DMS79 treated with DMSO at 0.1 percent for 48 hours (cell line): ENCODE measurements around the gene C18orf32.
"Not testable (repeated sequence)": the region's sequence is repeated elsewhere in the genome, so short reads cannot be mapped to it uniquely, and the experiment has no call there.

ENCODE experiments used
- DNase-seq: peaks from one replicate; lab custom pipeline; 2025; lab: John Stamatoyannopoulos, UW

C18orf32 gene

DNA sequence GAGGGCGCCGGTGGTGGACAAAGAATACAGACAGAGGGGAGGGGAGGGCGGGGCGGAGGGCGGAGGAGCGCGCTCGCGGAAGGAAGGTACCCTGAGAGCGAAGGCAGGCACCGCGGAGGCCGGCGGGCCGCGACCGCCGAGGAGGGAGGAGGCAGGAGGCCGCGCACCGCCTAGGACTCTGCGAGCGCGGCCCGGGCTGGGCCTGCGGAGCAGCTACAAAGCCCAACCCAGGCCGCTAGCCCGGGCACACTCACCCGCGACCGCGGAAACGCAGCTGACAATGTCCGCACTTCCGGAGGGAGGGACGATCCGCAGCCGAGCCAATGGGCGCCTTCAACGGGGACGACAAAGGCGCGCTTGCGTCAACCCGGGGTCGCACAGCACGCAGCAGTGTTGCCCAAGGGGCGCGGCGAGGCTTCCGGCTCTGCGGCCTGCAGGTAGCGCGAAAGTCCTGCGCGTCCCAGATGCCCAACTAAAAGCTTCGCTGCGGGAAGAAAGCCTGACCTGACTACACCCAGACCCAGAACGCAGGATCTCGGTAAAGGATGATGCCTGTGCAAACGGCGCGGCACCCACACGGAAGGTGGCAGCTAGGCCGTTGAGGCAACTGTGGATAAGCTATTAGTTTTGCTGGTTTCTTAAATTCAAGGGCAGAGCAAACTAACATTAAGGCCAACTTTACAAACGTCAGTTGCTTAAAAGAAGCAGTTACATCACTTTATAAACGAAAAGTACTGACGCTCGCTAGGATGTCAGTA lies at the start of gene C18orf32:
Gene C18orf32 (minus strand): TSS at position 282 of the 758 bp plus-strand sequence. CDS start 3,486 bp downstream, outside the sequence.
- peak; percentile 90 for DNase-seq

DNA sequence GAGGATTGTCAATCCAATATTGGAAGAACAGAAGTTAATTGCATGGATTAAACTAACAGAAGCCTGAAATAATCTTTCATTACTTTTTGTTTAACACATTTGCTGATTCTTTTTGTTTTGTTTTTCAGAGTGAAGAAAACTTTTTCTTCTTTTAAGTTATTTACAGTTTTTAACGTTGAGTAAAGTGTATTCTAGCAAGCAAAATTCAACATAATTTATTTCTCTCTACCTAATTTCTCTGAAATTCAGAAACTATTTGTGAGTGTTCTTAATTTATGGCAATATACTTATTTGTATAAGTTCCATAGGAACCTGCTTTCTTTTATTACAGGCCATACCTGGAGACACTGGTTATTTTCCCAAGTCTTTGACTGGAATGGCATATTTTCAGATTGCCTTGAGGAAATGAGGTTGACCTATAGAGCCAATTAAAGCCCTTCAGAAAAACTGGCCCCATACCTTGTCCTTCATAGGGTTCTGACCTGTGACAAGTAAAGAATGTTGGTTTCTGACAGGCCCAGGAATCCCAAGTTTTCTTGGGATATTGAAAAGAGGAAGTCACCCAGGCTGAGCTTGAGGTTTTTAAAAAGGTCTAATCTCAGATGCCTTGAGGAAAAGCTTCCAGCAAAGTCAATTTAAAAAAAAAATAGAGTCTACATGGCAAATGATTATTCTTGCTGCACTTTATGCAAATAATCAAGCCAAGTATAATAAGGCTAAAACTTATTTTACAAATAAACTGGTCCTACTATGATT lies 48.0 kb upstream of the C18orf32 start:
- DNase-seq: no peak

DNA sequence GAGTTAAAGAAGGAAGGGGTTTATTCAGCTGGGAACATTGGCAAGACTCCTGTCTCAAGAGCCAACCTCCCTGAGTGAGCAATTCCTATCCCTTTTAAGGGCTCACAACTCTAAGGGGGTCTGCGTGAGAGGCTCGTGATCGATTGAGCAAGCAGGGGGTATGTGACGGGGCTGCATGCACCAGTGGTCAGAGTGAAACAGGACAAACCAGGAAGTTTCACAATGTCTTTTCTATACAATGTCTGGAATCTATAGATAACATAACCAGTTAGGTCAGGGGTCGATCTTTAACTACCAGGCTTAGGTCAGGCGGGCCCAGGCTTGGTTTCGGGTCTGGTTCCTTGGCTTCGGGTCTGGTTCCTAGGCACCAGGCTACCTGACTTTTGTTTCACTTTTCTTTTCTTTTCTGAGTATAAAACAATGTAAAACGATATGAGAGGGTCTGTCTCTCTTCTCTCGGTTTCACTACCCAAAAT lies 44.7 kb upstream of the C18orf32 start:
- no peak for DNase-seq

DNA sequence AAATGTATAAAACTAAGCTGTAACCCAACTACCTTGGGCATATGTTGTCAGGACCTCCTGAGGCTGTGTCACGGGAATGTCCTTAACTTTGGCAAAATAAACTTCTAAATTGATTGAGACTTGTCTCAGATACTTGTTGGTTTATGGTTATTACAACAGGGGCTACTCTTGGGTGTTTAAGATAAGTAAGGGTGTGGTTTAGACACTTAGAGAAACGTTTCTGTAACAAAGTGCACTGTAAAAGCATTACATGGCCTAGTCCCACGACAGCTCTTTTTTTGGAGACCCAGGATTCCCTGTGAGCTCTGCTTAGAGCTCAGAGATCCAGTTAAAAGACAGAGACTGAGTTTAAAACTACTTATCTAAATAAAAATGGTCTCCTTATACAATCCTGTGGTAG lies 42.6 kb upstream of the C18orf32 start:
- DNase-seq: no peak

DNA sequence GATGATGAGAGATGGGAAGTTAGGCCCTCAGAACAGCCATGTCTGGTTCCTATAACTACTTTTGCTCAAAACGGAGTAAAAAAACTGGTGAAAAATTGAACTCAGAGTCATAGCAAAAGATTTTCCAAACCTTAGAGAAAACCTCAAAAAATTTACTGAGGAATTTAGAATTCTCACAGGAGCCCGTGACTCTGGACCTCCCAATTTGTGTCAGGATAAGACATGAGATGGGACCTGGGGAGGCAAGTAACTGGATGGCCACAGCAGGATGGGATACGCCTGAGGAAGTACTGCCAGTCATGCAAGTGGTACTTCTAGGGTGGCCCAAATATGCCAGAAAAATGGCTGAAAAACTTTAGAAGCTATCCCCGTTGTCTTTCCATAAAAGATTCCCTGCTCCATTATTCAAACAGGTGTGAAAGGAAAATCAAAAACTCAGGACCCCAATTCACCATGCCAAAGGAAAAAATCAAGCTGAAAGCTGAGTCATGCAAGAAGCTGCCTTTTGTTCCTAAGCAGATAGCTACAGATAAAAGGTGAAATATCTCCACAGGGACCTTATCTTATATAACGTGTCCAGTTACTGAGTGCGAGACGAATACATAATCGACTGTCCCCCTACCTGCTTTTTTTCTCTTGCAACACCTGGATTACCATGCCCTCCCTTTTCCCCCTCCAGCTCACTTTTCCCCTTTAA lies 40.7 kb upstream of the C18orf32 start:
- DNase-seq: no peak

DNA sequence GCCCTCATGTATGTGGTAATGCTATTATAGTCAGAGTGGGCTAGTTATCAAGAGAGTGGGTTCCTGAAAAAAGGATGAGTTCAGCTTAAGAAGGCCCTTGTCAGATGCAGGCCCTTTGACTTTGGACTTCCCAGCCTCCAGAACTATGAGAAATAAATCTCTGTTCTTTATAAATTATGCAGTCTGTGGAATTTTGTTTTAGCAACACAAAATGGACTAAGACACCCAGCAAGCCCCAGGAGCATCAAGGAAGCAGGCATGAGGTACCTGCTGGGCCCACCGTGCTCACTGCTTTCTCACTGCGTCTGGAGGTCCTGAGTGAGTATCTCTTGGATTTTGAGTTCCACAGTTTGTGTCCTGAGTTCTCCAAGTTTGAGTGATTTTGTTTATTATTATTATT lies 38.9 kb upstream of the C18orf32 start:
- no peak for DNase-seq

DNA sequence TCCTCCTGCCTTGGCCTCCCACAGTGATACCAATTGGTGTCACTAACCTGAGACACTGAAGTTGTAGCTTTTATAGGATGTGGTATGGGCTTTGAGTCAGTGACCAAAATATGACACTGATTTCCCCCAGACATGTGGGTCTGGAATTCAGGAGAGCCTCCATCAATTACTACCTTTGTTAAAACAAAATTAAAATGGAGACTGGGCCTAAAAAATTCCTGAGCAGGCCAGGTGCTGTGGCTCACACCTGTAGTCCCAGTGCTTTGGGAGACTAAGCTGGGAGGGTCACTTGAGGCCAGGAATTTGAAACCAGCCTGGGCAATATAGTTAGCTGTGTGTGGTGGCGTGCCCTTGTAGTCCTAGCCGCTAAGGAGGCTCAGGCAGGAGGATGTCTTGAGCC lies 37.9 kb upstream of the C18orf32 start:
- no peak for DNase-seq

DNA sequence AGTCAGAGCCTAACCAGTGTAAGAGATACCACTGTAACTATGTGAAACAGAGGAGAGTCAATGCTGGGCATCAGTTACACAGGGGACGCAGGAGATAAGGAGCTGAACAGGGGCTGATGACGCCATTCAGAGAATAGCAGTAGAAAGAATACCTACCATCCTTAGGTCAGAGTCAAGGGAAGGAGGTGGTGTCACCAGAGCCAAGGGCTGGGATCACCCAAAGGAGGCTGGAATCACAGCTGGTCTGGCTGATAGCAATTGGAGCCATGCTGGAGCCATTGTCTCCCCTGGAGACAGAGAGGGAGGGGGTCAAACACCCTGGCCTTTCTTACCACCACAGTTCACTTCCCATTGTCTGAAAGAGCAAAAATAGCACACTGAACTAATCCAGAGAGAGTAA lies 37.3 kb upstream of the C18orf32 start:
- DNase-seq: no peak

DNA sequence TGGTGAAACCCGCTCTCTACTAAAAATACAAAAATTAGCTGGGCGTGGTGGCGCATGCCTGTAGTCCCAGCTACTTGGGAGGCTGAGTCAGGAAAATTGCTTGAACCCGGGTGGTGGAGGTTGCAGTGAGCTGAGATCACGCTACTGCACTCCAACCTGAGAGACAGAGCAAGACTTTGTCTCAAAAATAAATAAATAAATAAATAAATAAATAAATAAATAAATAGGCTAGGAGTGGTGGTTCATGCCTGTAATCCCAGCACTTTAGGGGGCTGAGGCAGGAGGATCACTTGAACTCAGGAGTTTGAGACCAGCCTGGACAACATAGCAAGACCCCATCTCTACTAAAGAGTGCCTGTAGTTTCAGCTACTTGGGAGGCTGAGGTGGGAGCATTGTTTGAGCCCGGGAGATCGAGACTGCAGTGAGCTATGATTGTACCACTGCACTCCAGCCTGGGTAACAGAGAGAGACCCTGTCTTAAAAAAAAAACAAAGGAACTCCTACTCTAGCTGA lies 36.6 kb upstream of the C18orf32 start:
- not testable (repeated sequence) for DNase-seq

DNA sequence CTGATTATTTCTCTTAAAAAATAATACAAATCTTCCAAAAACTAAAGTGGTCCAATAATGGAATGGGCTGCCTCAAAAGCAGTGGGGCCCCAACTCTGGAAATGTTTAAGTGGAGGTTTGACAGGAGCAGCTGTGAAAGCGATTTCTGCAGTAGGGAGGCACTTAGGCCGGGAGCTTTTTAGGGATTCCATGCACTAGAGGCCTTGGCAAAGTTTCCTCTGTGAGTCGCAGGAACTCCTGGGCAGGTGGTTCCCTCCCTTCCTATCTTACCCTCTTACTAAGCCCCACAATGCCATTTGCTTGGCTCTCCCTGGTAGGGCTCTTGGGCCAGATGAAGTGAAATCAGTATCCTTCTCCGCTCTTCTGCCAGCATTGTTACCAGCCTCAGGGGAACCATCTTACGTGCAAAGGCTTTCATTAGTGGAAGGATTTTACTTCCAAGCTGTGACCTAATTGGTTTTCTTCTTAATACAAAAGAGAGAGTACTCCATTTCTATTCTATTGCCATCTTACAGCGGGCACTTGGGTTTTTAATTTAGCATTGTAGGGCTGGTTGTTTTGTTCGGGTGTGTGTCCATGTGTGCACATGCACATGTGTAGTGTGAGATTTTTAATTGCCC lies 34.3 kb upstream of the C18orf32 start:
- DNase-seq: peak; percentile 81

DNA sequence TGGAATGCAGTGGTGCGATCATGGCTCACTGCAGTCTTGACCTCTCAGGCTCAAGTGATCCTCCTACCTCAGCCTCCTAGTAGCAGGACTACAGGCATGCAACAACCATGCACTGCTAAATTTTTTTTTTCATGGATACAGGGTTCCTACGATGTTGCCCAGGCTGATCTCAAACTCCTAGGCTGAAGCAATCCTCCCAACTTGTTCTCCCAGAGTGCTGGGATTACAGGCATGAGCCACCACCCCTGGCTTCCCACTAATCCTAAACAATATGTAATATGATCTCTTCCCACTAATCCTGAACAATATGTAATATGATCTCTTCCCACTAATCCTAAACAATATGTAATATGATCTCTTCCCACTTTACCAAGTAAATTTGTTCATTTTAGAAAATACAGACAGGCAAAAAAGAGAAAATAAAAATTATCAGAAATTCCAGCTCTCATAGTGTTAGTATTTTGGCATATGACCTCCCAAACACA lies 33.7 kb upstream of the C18orf32 start:
- peak; percentile 44 for DNase-seq

DNA sequence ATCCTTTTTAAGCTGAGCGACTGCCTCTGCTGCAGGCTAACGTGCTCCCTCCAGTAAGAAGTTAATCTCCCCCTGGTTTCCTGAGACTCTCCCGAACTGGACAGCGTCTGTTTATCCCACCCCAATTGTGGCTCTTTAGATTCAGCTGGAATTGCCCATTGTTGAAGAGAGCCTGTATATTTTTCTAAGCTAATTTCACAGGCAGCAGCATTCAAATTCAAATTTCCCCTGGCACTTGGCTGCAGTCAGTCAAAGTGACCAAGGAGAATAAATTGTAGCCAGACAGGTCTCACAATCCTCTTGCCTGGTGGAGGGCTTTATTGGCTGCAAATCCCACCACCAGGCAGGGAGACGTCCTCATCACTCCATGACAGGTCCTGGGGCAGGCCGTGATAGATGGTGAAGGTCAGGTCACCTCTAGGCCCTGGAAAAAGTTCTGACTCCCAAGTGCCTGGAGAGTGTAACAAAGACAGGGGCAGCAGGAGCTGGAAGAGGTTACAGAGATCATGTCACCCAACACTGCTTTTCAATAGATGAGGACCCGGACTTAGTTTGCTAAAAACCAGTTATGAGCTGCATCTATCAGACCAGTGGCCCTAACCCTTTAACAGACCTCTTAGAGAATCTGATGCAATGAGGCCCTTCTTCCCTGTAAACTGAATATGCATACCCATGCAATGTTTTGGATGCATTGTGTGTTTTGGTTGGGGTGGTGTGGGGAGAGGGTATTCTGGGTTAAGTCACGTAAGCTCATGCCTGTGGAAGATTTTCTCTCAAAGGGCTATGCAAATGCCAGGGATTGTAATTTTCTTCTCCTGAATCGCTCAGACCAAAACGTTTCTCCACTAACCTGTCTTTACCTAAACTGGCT lies 32.3 kb upstream of the C18orf32 start:
- no peak for DNase-seq

DNA sequence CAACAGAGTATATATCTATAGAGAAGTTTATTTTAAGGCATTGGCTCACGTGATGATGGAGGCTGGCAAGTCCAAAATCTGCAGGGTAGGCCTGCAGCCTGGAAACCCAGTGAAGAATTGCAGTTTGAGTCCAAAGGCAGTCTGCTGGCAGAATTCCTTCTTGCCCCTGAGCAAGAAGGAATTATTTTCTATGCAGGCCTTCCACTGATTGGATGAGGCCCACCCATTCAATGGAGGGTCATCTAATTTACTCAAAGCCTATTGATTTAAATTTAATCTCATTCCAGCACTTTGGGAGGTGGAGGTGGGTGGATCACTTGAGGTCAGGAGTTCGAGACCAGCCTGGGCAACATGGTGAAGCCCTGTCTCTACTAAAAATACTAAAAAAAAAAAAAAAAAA lies 30.4 kb upstream of the C18orf32 start:
- no peak for DNase-seq

DNA sequence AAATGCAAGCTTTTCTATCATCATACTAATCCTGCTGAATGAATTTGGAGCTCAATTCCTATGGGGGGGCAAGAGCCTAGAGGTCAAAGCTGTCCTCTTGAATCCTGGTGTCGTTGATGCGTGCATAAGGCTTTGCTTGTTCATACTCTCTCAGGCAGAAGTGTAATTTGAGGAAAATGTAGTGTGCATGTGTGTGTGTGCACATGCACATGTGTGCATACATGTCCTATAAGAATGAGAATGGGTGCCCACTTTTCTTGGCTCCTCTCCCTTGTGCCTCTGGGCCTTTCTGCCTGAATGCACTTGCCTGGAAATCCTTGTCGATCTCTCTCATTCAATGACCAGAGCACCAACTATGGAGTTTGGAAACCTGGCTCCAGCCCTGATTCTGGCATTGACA lies 28.5 kb upstream of the C18orf32 start:
- DNase-seq: no peak

DNA sequence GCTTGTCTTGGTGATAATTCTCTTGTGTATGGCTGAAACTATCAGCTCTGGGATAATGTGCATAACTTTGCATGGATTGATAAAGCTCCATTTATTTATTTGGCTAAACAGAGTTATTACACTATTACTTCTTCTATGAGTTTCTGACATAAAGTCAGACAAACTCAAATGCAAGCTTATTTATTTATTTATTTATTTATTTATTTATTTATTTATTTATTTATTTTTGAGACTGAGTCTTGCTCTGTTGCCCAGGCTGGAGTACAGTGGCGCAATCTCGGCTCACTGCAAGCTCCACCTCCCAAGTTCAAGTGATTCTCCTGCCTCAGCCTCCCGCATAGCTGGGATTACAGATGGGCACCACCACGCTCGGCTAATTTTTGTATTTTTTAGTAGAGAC lies 28.0 kb upstream of the C18orf32 start:
- not testable (repeated sequence) for DNase-seq

DNA sequence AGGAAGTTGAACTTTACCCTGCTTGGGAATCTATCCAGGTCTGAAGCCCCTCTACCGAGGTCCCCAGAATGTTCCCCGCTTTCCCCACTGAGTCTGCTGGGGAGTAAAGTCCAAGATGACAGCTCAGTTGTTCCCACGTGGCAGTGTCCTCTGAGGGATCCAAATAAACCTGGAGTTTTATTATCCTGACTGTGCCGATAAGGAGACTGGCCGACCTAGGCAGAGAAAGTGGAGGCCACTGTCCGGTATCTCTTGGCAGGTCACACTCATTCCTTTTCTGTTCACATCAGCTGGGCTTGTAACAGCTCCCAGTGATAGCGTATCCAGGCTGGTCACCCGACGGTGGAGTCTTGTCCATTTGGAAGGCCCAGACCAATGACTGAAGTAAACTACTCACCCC lies 27.5 kb upstream of the C18orf32 start:
- no peak for DNase-seq

DNA sequence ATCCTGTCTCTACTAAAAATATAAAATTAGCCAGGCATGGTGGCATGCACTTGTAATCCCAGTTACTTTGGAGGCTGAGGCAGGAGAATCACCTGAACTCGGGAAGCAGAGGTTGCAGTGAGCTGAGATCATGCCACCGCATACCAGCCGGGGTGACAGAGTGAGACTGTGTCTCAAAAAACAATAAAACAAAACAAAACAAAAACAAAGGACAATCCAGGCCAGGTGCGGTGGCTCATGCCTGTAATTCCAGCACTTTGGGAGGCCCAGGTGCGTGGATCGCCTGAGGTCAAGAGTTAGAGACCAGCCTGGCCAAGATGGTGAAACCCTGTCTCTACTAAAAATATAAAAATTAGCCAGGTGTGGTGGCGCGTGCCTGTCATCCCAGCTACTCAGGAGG lies 25.8 kb upstream of the C18orf32 start:
- DNase-seq: not testable (repeated sequence)

DNA sequence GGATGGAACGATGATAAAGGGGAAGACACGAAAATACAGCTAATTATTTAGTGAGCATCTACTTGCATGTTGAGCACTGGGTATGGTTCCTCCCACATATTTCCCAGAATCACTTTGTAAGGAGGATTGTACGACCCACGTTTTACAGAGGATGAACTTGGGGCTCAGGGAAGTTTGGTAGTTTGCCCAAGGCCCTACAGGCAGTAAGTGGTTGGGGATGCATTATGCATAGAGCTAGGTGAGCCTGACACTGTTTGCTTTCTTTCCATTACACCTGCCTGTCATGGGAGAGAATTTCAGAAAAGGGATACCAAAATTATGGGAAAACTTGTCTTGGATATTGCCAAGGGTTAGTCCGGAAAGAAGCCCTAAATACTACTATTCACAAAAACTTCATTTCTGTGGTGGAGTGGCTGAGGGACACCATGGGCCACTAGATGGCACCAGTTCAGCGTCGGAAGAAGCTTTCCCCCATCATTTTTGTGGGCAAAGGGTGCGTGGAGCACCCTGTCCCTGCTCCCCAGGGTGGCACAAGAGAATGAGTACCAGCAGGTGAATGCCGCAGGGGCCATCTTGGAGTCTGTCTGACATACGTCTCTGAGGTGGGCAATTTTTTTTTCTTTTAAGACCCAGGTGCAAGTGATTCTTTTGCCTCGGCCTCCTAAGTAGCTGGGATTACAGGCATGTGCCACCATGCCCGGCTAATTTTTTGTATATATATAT lies 23.5 kb upstream of the C18orf32 start:
- DNase-seq: peak; percentile 44

DNA sequence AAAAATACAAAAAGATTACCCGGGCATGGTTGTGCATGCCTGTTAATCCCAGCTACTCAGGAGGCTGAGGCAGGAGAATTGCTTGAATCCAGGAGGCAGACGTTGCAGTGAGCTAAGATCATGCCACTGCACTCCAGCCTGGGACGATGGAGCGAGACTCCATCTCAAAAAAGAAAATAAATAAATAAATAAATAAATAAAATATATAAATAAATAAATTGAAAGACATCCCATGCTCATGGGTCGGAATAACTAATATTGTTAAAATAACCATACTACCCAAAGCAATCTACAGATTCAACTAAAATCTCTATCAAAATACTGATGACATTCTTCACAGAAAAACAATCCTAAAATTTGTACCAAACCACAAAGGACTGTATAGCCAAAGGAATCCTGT lies 19.4 kb upstream of the C18orf32 start:
- DNase-seq: not testable (repeated sequence)

DNA sequence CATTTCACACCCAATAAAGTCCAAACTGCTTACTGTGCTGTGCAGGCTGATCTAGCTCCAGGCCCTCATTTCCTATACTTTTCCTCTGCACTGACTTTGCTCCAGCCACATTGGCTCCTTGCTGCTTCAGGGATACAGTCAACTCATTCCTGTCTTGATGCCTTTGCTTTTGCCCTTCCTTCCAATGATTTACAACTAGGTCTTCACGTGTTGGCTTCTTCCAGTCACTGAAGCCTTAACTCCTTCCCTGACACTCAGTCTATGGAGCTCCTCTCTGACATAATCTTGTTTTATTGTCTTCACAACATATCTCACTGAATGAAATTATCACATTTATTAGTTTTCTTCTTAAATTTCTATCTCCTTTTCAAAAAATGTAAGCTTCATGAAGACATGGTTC lies 16.9 kb upstream of the C18orf32 start:
- DNase-seq: no peak
